ENCODE measurements around the gene STK32C.

- TF ChIP-seq POLR2AphosphoS5 (IDR thresholded peaks at IDR 0.05; ENCODE audit: low read depth) = no peak
- TF ChIP-seq CTCF (IDR thresholded peaks at IDR 0.05; ENCODE audit: insufficient read depth, low read length) = no peak
- no peak for TF ChIP-seq REST (IDR thresholded peaks at IDR 0.05; ENCODE audit: insufficient replicate concordance, low read depth)
- TF ChIP-seq GABPA (IDR thresholded peaks at IDR 0.05; ENCODE audit: low read depth) = no peak
Measured at GRCh38 chr10:132332433-132332754, 24.6 kb upstream of the STK32C start.
